Measurements from ENCODE around the gene EVX1.

Gene EVX1

DNA sequence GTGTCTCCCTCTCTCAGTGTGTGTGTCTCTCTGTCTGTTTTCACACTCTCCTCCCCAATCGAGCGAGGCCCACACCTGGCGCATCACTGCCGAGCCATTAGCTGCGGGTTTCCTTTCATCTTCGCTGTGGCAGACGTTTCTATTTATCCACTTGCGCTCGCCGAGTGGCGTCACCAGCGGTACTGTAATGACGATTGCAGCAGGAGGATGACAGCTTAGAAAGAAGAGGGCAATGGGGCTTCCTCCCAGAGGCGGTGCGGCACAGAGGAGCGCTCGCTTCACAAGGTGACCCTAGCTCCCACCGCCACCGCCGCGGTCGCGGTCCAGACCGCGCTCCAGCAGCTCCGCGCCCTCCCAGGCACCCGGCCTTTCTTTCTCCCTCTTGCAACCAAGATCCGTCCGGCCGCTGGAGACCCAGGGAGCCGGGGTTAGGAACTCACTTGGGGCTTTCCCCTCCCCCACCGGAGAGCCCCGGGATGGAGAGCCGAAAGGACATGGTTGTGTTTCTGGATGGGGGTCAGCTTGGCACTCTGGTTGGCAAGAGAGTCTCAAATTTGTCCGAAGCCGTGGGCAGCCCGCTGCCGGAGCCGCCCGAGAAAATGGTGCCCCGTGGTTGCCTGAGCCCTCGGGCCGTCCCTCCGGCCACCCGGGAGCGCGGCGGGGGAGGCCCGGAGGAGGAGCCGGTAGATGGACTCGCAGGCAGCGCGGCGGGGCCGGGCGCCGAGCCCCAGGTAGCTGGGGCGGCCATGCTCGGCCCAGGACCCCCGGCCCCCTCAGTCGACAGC lies at the start of gene EVX1:
TSS of gene EVX1 (plus strand) at position 248 of the 785 bp plus-strand sequence. CDS start at position 477, 229 bp downstream.
- DNase-seq (ENCODE audit: low read depth), result no peak

DNA sequence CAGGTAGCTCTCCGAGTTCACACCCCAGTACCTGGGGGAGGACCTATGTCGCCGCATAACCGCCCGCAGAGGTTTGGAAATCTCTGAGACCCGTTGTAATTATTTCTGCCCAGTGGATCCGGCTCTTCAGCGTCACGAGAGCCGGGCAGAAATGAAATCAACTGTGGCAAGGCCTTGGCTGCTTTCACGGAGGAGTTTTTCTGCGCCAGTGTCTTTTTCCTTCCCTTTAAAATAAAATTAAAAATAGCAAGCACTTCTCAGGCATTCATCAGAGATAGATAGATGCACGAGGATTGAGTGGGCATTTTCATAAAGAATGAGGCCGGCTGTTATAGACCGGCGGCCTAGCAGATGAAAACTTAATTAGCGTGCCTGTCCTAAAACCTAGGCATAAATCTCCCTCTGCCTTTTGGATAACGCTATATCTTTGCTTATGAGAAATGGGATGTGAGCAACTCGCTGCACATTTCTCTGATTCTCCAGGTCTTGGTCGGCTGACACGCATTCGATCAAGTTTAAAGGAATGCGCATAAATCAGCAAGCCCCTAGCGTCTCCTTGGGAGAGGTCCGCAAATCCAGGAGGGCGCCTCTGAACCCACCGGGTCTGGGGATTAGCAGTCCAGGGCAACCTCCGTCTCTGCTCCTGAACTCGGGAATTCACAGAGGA lies 49.1 kb upstream of the EVX1 start:
- no peak for DNase-seq (ENCODE audit: low read depth)

DNA sequence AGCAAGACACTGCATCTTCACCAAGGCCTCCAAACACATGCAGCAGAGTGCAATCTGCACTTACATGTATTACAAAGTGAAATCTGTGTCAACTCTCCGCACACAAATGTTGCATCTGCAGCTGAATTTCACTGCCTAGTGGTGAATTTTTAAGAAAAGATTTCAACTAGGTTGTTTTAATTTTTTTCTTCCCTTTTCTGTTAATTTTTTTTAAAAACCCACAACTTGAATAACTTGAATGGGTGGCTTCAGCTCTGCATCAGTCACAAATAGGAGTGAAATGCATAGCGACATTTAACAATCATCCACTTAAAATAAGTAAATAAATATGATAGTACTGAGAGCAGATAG lies 48.6 kb upstream of the EVX1 start:
- DNase-seq (ENCODE audit: low read depth), result no peak

DNA sequence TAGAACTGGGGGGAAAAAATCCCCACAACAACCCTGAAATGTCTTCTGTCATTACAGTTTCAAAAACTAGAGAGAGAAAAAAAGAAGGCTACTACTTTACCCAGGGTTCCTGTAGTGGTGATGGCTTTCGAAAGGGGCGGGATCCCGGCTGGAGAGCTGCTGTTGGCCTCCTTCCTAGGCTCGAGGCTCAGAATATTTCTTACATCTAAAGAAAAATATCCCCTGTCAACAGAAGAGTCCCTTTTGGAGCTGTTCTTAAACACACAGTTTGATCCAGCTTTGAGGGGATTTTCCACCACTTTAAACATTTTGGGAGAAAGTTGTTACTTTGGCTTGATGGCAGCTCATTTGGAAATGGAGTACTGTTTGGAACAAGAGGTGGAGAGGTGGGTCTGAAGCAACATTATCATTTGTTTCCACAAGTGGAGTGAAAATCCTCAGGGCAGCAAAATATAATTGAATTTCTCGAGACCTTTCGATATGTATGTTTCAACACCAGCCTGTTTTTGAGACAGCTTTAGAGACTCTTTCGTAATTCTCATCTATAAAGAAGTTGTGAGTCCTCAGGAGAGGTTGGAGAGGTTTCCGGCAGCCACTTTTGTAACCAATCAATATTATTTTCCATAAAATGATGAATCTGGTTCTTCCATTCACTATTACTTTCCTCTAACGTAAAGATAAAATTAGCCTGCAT lies 47.8 kb upstream of the EVX1 start:
- DNase-seq (ENCODE audit: low read depth), result no peak

GRCh38 chr7:27196287-27196767 lies 46.3 kb upstream of the EVX1 start:
- DNase-seq (ENCODE audit: low read depth), result peak; percentile 58

- no peak for DNase-seq (ENCODE audit: low read depth)
Measured at GRCh38 chr7:27197137-27198042, 45.2 kb upstream of the EVX1 start.

GRCh38 chr7:27198138-27198841 lies 44.3 kb upstream of the EVX1 start:
- DNase-seq (ENCODE audit: low read depth), result no peak

- DNase-seq (ENCODE audit: low read depth), result no peak
Measured at GRCh38 chr7:27198871-27199801, 43.5 kb upstream of the EVX1 start.

GRCh38 chr7:27199849-27200760 lies 42.5 kb upstream of the EVX1 start, which contains the start of gene HOXA13:
HOXA13 (minus strand) TSS chr7:27200091; CDS start chr7:27200077, 14 bp downstream.
- DNase-seq (ENCODE audit: low read depth), result no peak

GRCh38 chr7:27200761-27201579 lies 41.6 kb upstream of the EVX1 start:
- no peak for DNase-seq (ENCODE audit: low read depth)

DNA sequence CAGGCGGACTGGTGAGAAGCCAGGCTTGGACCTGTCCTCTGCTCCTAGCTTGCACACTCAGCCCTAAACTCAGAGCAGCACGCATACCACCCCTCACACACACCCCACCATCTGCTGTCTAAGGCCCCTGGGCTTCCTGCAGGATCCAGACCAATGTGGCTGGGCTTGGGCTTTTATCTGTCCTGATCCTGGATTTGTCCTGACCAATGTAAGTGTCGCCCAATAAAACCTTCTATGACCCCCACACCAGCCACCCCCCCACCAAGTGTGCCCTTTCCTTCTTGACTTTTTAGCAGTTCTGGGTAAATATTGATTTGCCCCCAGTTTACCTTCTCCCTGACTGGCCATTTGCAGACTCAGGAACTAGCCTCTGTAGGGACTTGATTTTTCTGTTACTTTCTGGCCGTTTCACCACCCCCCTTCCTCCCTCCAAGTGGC lies 41.0 kb upstream of the EVX1 start:
- no peak for DNase-seq (ENCODE audit: low read depth)

DNA sequence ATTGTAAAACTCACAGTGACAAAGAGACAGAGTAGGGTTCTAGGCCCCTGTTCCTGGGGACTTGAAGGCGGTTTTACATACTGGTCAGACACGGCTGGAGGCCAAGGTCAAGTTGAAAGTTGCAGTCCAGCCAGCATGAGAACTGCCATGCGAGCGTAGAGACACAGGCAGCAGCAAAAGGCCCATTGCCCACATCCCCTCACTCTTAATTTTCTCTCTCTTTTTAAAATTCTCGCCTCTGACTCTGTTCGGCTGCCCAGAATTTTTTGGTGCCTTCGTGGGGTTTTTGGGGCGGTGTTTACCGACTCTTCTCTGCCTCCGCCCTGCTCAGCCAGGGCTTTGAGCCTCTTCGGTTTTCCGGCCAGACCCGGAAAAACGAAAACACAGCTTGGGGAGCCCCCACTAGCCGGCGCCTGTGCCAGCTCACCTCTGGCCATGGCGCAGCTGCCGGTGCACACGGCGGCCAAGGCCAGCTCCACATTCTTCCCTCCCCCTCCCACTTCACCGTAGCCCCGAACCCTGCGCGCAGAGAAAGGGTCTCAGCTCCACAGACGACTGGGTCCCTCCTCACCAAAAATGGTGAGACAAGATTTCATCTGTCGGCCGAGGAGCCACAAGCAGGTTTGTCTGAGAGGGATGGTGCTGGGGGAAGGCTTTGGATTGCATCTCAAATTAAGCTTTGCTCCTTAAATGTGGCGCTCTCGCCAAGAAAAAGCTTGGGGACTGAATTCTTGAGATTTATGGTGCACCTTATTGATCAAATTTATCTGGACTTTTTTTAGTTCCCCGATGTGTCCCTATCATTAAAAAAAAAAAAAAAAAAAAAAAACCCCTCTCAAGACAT lies 40.4 kb upstream of the EVX1 start:
- DNase-seq (ENCODE audit: low read depth), result no peak

DNA sequence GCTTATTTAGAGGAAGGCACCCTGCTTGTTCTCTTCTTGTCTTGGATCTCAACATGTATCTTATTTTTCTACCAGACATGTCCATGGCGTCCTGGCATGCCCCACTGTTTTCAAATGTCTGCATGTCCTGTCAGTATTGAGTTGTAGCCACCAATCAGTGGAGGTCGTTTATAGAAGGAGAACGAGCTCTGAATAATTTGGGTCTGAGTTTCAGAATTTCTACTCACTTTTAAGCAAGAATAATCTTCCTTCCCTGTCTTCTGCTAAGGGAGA lies 39.8 kb upstream of the EVX1 start:
- DNase-seq (ENCODE audit: low read depth), result no peak

DNA sequence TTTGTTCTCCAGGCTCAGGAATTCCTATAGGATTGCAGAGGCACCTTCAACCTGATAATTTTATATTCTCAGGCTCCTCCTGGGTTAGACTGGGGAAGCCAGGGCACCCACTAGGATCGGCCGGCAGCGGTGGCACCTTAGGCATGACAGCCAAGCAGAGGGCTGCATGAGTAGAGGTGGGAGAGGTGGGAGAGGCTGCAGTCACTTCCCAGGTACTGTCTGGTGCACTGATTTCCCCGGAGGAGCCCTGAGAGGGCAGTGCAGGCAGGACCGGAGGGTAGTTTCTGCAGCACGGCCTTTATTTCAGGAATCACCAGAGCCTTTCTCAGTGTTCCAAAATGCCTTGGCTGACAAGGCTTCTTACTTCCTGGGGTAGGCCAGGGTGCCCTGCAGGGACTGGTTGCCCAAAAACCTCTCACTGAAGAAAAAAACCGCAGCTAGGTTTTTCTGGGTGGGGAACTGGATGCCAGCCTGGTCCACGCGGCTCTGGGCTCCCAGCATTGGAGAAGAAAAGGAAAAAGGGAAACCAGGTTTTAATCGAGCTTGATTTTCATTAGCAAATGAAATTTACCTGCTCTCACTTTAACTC lies 39.1 kb upstream of the EVX1 start:
- no peak for DNase-seq (ENCODE audit: low read depth)

- no peak for DNase-seq (ENCODE audit: low read depth)
Measured at GRCh38 chr7:27203964-27204594, 38.5 kb upstream of the EVX1 start.

- DNase-seq (ENCODE audit: low read depth), result no peak
Measured at GRCh38 chr7:27204851-27205322, 37.7 kb upstream of the EVX1 start.
